Fibroblast of peridontal ligament (primary cell): Measurements from ENCODE around the gene HNRNPF.
A peak's percentile ranks its signal among the peaks of the same experiment; 100 is the strongest.
"Not testable (repeated sequence)": the region's sequence is repeated elsewhere in the genome, so short reads cannot be mapped to it uniquely, and the experiment has no call there.

Experiments used
- DNase-seq: peaks from one replicate; pipeline ENCODE4 v3.0.0-alpha.2; 2010; ENCODE audit errors: extremely low read depth

The HNRNPF gene

DNA sequence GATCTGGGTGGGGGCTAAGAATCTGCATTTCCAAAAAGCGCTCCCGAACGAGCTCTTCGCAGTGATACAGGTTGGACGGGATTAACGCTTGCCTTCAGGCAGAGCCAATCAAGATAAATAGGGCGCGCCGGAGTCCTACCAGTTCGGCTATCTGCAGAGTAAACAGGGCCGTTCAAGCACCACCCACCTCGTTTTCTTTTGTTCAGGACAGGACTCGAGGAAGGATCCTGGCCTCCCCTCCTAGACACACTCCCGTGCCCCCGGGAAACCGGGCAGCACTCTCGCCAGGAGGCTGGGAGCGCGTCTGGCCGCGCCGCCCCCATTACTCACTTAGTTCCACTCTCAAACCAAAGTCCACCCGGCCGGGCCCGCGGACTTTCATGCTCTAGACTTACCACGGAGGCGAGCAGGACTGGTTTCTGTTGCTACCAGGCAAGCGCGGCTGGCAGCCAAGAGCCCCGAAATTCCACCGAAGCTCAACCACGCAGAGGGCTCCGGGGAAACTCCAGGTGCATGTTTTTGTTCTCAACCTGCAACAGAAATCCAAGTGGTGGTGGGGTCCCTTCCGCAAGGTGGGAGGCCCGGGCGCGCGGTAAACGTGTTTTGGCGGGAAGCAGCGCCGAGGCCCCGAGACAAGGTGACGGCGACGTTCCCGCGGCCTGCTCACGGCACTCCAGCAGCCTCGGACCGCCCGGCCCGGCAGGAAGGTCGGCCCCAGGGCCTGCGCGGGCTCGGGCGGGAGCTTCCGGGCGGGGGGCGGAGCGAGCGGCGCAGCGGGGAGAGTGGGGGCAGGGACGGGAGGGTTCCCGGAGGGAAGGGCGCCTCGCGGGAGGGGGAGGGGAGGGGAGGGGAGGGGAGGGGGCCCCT lies 12.7 kb downstream of the HNRNPF start:
- peak; percentile 56 for DNase-seq

GRCh38 chr10:43395571-43396060 lies 13.4 kb downstream of the HNRNPF start:
- DNase-seq: no peak

- DNase-seq: no peak
These were observed 14.1 kb downstream of the HNRNPF start for GRCh38 chr10:43394868-43395267.

GRCh38 chr10:43393606-43394360 lies 15.2 kb downstream of the HNRNPF start:
- DNase-seq: no peak

GRCh38 chr10:43393186-43393585 lies 15.8 kb downstream of the HNRNPF start:
- not testable (repeated sequence) for DNase-seq

- no peak for DNase-seq
These were observed 16.2 kb downstream of the HNRNPF start for GRCh38 chr10:43392748-43393147.

DNA sequence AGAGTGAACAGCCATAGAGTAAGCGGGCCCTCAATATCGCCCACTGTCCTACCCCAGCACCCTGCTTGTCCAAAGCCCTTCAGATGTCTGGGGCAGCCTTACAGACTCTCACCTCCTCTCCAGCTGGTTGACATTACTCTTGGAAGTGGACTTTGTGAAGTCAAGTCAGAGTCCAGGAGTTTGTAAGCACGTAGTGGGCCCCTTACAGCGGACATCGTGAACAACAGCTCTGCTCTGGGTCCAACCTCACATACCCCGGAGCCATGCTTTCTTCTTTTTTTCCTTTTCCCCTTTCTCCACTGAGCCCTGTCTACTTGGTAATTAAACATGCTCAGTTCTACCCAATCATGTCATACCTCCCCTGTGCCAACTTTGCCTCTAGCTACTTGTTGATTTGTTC lies 17.5 kb downstream of the HNRNPF start:
- DNase-seq: no peak

- DNase-seq: peak; percentile 70
These were observed 18.2 kb downstream of the HNRNPF start for GRCh38 chr10:43390759-43391158.

- DNase-seq: no peak
These were observed 18.7 kb downstream of the HNRNPF start for GRCh38 chr10:43390333-43390732.

DNA sequence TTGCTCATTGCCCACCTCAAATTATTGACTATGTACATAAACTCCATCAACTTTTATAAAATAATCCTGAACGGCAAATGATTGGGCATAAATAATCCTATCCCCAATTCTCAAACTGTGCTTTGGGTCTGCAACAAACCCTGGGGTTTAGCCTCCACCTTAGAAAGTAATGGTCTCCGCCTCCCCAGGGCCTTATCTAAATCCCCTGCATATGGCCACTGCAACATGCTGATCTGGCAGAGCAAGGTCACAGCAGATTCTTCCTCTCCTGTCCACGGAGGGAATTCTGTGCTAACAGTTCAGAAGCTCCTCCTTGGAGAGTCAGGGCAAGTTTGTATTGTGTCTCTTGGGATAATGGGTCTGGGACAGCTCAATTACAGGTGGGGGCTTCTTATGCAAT lies 19.1 kb downstream of the HNRNPF start:
- DNase-seq: no peak

DNA sequence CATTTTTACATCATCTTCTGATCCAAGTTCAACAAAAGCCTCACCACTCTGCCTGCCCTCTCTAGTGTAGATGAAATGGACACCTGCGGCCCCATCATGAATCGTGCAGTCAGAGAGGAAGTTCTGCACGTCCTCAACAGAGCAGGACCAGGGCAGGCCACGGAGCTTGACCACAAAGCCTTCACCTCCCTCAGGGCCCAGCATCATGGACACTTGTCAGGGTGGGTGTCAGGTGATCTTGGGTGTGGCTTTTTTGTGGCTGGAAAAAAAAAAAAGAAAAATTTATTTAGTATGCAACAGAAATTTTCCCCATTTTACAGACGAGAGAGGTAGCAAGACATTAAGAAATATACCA lies 21.3 kb downstream of the HNRNPF start:
- no peak for DNase-seq

- no peak for DNase-seq
These were observed 21.9 kb downstream of the HNRNPF start for GRCh38 chr10:43386981-43387677.

- DNase-seq: no peak
These were observed 22.4 kb downstream of the HNRNPF start for GRCh38 chr10:43386549-43386948.

DNA sequence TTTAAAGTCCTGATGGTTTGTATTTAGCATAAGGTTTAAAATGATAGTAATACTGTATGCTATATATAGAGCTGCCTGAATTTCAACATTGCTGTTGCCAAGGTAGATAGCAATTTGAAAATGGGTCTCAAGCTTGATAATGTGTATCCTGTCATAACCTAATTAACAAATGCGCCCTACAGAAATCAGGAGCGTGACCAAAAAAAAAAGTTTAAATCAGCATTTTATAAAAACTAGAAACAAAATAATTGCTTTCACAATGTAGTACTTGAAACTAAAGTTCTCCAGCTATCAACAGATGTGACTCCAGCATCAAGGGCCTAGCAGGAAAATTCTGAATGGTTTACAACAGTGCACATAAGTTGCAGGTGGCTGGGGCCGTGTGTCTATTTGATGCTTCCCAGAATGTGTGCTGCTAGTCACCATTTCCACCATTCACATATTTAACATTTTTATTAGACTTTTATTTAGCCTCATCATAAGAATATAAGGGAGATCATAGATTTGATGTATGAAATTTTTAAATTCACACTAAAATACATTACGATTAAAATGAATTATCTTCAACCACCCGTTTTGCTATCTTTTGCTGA lies 23.5 kb downstream of the HNRNPF start:
- DNase-seq: no peak

- DNase-seq: no peak
These were observed 24.4 kb downstream of the HNRNPF start for GRCh38 chr10:43384252-43385221.

- DNase-seq: no peak
These were observed 25.6 kb downstream of the HNRNPF start for GRCh38 chr10:43383204-43383971.

DNA sequence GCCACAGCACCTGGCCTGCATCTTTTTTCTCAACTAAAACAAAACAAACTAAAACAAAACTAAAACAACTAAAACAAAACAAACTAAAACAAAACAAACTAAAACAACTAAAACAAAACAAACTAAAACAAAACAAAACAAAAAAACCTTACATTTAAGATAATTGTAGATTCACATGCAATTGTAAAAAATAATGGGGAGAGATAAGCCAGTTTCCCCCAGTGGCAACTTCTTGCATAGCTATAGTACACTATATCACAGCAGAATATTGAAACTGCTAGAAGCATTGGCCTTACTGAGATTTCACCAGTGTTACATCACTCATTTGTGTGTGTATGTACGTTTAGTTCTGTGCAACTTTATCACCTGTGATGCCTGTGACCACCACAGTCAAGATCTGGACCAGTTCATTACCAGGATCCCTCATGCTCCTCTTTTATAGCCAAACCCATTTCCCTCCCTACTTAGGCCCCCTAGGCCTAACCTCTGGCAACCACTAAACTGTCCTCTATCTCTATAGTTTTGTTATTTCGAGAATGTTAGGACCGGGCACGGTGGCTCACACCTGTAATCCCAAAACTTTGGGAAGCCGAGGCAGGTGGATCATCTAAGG lies 28.3 kb downstream of the HNRNPF start:
- DNase-seq: peak; percentile 56

DNA sequence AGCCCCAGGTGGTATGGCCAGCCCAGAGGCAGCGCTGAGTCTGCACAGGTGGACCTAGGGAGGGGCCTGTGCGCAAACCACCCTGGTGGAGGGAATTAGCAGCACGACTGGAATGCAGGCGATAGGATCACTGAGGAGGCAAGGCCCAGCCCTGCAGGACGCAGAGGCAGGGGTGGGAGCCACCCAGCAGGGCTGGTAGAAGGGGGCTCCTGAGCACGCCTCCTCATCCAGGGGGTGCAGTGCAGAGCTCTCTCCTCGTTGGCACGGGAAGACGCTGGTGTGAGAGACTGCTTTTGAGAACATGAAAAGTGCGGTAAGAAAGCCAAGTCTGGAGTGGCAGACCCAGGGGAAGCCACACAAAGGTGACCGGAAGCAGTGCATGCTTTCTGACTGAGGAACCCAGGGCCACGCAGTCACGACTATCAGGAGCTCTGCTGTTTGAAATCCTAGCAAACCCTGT lies 31.5 kb downstream of the HNRNPF start:
- no peak for DNase-seq

- no peak for DNase-seq
These were observed 32.1 kb downstream of the HNRNPF start for GRCh38 chr10:43376828-43377423.
